GM12878 (cell line): ENCODE data around the gene EXOC3L4. TPM values are rescaled to one million over a fixed set of nuclear protein-coding genes. Genes with fewer than 3 reads are reported as not detected.

Source experiments
- ATAC-seq: fragments of 200-7000 bp; cut with Tn5 transposase; 3 replicates; pipeline ENCODE4 v1.9.1; 2020; ENCODE audit warnings: mild to moderate bottlenecking, moderate library complexity
- BruUV-seq: library from RNA; stranded (reverse); fragments of 400-500 nt; replicated peaks from 2 replicates; lab custom pipeline; 2021; lab: Mats Ljungman, UMichigan
- CTCF ChIA-PET: fragments of 300-600 bp; sonication (Branson Sonifier 250); formaldehyde crosslinking; extraction: SDS; loops from one replicate; lab custom pipeline; 2021; ENCODE audit warnings: inconsistent platforms; lab: Yijun Ruan, JAX
- POLR2A ChIA-PET: fragments of 350-600 bp; formaldehyde crosslinking; extraction: SDS; loops from one replicate; lab custom pipeline; 2021; ENCODE audit warnings: inconsistent platforms; lab: Charles Lee
- RAD21 ChIA-PET: fragments of 300-600 bp; sonication (Branson Sonifier 250); formaldehyde crosslinking; loops from one replicate; lab custom pipeline; 2023; ENCODE audit warnings: antibody characterized with exemption; ENCODE audit not compliant: unreplicated experiment; lab: Charles Lee
- SMC1A ChIA-PET: fragments of 300-600 bp; sonication (Branson Sonifier 250); formaldehyde crosslinking; loops from one replicate; lab custom pipeline; 2023; ENCODE audit not compliant: unreplicated experiment, uncharacterized antibody; lab: Charles Lee
- DNase-seq: peaks from one replicate; pipeline ENCODE4 v3.0.0-alpha.2; 2011; ENCODE audit warnings: low read depth, low spot score
- FAIRE-seq: peaks from 3 replicates; lab custom pipeline; 2011; peaks lifted over from hg19 to GRCh38; lab: Jason Lieb, UNC
- H2AFZ ChIP-seq: 2 replicates; pipeline ENCODE4 v1.6.0; 2011; ENCODE audit warnings: low read depth, low read length, control low read depth; ENCODE audit not compliant: control insufficient read depth
- H3K27ac ChIP-seq: 2 replicates; pipeline ENCODE4 v1.5.1; 2011; ENCODE audit warnings: control low read depth; ENCODE audit not compliant: control insufficient read depth, insufficient read depth
- H3K27me3 ChIP-seq, 2 experiments: replicated peaks in 1 of 2; 2 replicates each; pipeline versions ENCODE4 v1.6.0 to v1.6.1; 2011; ENCODE audit warnings: low read length in 1 of 2; ENCODE audit not compliant: control insufficient read depth in 2 of 2, insufficient read depth in 2 of 2
- H3K36me3 ChIP-seq, 2 experiments: 2 replicates each; pipeline ENCODE4 v1.5.1; 2011; ENCODE audit warnings: low read length in 1 of 2; ENCODE audit not compliant: control insufficient read depth in 2 of 2, insufficient read depth in 2 of 2
- H3K4me1 ChIP-seq: 2 replicates; pipeline ENCODE4 v1.6.1; 2011; ENCODE audit warnings: mild to moderate bottlenecking, low read length, moderate library complexity, mixed read lengths; ENCODE audit not compliant: control insufficient read depth, insufficient read depth
- H3K4me2 ChIP-seq: 2 replicates; pipeline ENCODE4 v1.6.0; 2011; ENCODE audit warnings: control low read depth; ENCODE audit not compliant: control insufficient read depth, insufficient read depth
- H3K4me3 ChIP-seq: fragments of 200-600 bp; sonication (generic); 2 replicates; pipeline ENCODE4 v1.5.1; 2016
- H3K79me2 ChIP-seq: 2 replicates; pipeline ENCODE4 v1.6.0; 2011; ENCODE audit warnings: low read length; ENCODE audit not compliant: control insufficient read depth, insufficient read depth
- H3K9ac ChIP-seq: 2 replicates; pipeline ENCODE4 v1.8.0; 2011; ENCODE audit warnings: low read length, control low read depth, mixed read lengths; ENCODE audit not compliant: control insufficient read depth, insufficient read depth
- H3K9me3 ChIP-seq: replicated peaks from 3 replicates; pipeline ENCODE4 v1.5.1; 2011; ENCODE audit warnings: mild to moderate bottlenecking, low read length; ENCODE audit not compliant: control insufficient read depth, insufficient read depth
- H4K20me1 ChIP-seq: 2 replicates; pipeline ENCODE4 v1.6.0; 2011; ENCODE audit not compliant: control insufficient read depth, insufficient read depth
- FOXK2 ChIP-seq: fragments of 450-650 bp; IDR thresholded peaks from 2 replicates; pipeline ENCODE4 v1.6.1; 2017; ENCODE audit warnings: mild to moderate bottlenecking, moderate library complexity
- HCFC1 ChIP-seq: fragments of 150-350 bp; IDR thresholded peaks from 2 replicates; pipeline ENCODE4 v1.6.1; 2014; ENCODE audit warnings: low read length
- KDM1A ChIP-seq: fragments of 200-600 bp; sonication (generic); IDR thresholded peaks from 2 replicates; pipeline ENCODE4 v1.6.1; 2016; ENCODE audit warnings: borderline replicate concordance
- MEF2A ChIP-seq: IDR thresholded peaks from 2 replicates; pipeline ENCODE4 v1.6.1; 2011; ENCODE audit warnings: low read depth, mild to moderate bottlenecking, low read length, moderate library complexity; ENCODE audit not compliant: insufficient read depth
- MTA2 ChIP-seq: fragments of 450-650 bp; IDR thresholded peaks from 2 replicates; pipeline ENCODE4 v1.6.1; 2016; ENCODE audit warnings: low read depth, mild to moderate bottlenecking, moderate library complexity
- NFYB ChIP-seq: IDR thresholded peaks from 2 replicates; pipeline ENCODE4 v1.6.1; 2011; ENCODE audit warnings: low read depth, mild to moderate bottlenecking, low read length, improper control_type of control experiment, moderate library complexity; ENCODE audit not compliant: insufficient read depth
- RBBP5 ChIP-seq: fragments of 200-600 bp; sonication (generic); conservative IDR thresholded peaks from 2 replicates; pipeline ENCODE4 v1.6.1; 2016
- SKIL ChIP-seq: fragments of 450-650 bp; IDR thresholded peaks from 2 replicates; pipeline ENCODE4 v1.6.1; 2017; ENCODE audit warnings: mild to moderate bottlenecking, low read depth, inconsistent platforms; ENCODE audit not compliant: poor library complexity, severe bottlenecking
- TCF3 ChIP-seq: IDR thresholded peaks from 2 replicates; pipeline ENCODE4 v1.6.1; 2012; ENCODE audit warnings: low read depth, mild to moderate bottlenecking, low read length, borderline replicate concordance; ENCODE audit not compliant: insufficient read depth
- ZBTB11 ChIP-seq: fragments of 450-650 bp; formaldehyde crosslinking; IDR thresholded peaks from 2 replicates; pipeline ENCODE4 v1.5.0; 2022; ENCODE audit warnings: mild to moderate bottlenecking, missing genetic modification characterization
- WGBS: methylation state at CpG from one replicate; pipeline ENCODE4 v1.1.6; 2016; ENCODE audit warnings: low lambda C conversion rate; ENCODE audit not compliant: insufficient replicate concordance, insufficient coverage; ENCODE audit errors: missing lambda C conversion rate; 5-methylcytosine and 5-hydroxymethylcytosine counted together
- in situ Hi-C: fragments of 300-500 bp; cut with MboI; formaldehyde crosslinking; loops from 9 replicates; pipeline ENCODE4 v1.14.3; 2018; ENCODE audit warnings: mixed read lengths
- intact Hi-C: fragments of 100-400 bp; cut with micrococcal nuclease; formaldehyde crosslinking; loops from one replicate; pipeline ENCODE4 v1.14.2; 2022; ENCODE audit not compliant: unreplicated experiment
- polyA plus RNA-seq, 11 experiments: library from polyadenylated mRNA; depleted of rRNA in 4 of 11; unstranded in 6 of 11; stranded (reverse) in 5 of 11; fragments of >200 nt; fragmentation: Nextera tagmentation in 4 of 11; fragmentation: Illumina TruSeq in 1 of 11; extraction: Ambion mirVana in 4 of 11; extraction: Trizol in 1 of 11; gene quantifications; 1 replicate in 1 of 11; 2 replicates in 10 of 11; pipeline versions ENCODE4 v1.2.1 to v1.2.3, GENCODE V29; 2011 to 2016; ENCODE audit warnings: inconsistent platforms in 2 of 11, missing spikeins in 2 of 11, low read depth in 1 of 11
- total RNA-seq, 4 experiments: library from RNA; depleted of rRNA in 3 of 4; stranded (reverse); fragments of >200 nt in 3 of 4; fragmentation: Illumina TruSeq in 1 of 4; extraction: Trizol in 1 of 4; gene quantifications; 2 replicates each; pipeline versions ENCODE4 v1.2.1 to v1.2.3, GENCODE V29; 2013 to 2021

EXOC3L4 gene
- total and polyA plus RNA-seq, 10 of the 15 experiments (the other 5 are each of a cell fraction or from before 2014, with no cell fraction given), result not detected

- H3K4me1 ChIP-seq, result no peaks in the 10 kb centered on the region
- H3K9me3 ChIP-seq, result no peaks in the 10 kb centered on the region
- H3K9ac ChIP-seq, result no peak within 1 kb of the TSS
- CTCF ChIA-PET, result no interaction called here
- WGBS, result 38% methylated on average over 32 of the region's 61 CpGs
- H3K36me3 ChIP-seq, result no peaks in the 10 kb centered on the region
- intact Hi-C loops, result no loop called here
- POLR2A ChIA-PET, result no interaction called here
- no peaks in the 10 kb centered on the region for H3K79me2 ChIP-seq
- ATAC-seq (peak; percentile 14; the same call in 2 of the 3 replicates), FAIRE-seq (no peak), DNase-seq (no peak)
- SMC1A ChIA-PET, result no interaction called here
- no TSS peak for BruUV-seq
- peaks cover 0 to 2% of the 10 kb centered on the region in 2 experiments; a peak in 2 of 4 replicates for H3K27me3 ChIP-seq
- no peak for TF ChIP-seq MTA2
- TF ChIP-seq MEF2A, result no peak
- TF ChIP-seq RBBP5, result no peak
- TF ChIP-seq ZBTB11 (CRISPR knock-in tag), result no peak
- TF ChIP-seq NFYB, result no peak
- TF ChIP-seq KDM1A, result no peak
- no peak for TF ChIP-seq SKIL
- no peak for TF ChIP-seq FOXK2
- no peak for TF ChIP-seq TCF3
- TF ChIP-seq HCFC1, result no peak
- in situ Hi-C loops, result no loop called here
- RAD21 ChIA-PET, result no interaction called here
- no peaks in the 10 kb centered on the region for H4K20me1 ChIP-seq
- H3K4me2 ChIP-seq, result no peak within 1 kb of the TSS
- H3K27ac ChIP-seq, result no peak within 1 kb of the TSS
- no peak within 1 kb of the TSS for H3K4me3 ChIP-seq
- H2AFZ ChIP-seq, result no peak within 1 kb of the TSS
Observed at GRCh38 chr14:103084021-103084919, 10.3 kb upstream of the EXOC3L4 start, which contains the start of gene LBHD2. LBHD2 (plus strand) TSS chr14:103084210; CDS start chr14:103086013, 1,803 bp downstream.
